NCI-H1436 (cell line): ENCODE results near the gene PROZ.
A peak's percentile ranks its signal among the peaks of the same experiment; 100 is the strongest.

ENCODE experiments used
- DNase-seq: peaks from one replicate; lab custom pipeline; 2025; lab: John Stamatoyannopoulos, UW

PROZ gene

DNA sequence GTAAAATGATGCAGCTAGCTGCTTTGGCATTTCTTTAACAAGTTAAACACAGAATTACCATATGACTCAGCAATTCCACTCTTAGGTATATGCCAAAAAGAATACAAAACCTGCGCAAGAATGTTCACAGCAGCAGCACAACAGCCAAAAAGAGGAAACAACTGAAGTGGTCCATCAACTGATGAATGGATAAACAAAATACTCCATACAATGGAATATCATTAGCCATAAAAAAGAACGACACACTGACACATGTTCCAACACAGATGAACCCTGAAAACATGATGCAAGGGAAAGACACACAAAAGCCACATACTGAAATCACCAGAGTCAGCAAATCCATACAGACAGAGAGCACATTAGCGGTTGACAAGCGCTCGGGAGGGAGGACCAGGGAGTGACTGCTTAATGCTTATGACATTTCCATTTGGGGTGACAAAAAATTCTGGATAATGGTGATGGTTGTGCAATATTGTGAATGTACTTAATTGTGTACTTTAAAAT, 47.0 kb downstream of the PROZ start:
- DNase-seq: no peak

DNA sequence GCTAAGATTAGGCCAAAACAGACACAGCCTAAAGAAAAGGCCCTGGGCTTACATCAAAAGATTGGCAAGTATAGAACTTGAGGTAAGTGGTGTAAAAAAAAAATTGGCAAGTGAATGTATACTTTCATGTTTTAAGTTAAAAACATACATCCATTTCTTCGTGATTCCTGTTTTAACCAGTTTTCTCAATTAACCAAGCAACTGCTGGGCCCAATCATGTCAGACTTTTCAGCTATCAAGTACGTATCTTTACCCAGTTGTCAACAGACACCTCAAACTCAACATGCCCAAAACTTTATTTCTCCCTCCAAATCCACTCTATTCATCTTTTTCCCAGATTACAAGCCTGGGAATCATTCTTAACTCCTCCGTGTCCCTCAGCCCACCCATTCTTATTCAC, 49.0 kb downstream of the PROZ start:
- no peak for DNase-seq

DNA sequence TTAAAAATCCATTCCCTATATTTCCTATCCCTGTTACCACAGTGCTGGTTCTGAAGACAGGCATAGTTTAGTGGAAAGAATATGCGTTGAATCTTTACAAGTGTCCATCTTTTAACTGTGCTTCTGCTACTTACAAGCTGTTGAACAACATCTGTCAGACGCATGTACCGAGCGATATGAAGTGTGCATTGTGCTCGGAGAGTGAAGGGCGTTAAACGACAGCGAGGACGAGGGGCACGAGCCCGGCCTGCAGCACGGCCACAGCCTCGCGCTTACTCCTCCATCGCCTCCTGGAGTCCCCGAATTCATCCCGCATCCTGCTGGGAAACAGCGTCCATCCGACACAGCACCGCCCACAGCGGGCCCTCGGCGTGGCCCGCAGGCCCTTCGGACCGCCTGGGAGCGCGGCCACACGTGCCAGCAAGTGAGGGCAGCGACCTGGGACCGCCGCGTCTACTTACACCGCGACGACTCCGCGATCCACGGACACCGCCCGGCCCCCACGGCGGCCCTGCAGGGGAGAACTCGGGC, 49.5 kb downstream of the PROZ start:
- no peak for DNase-seq

DNA sequence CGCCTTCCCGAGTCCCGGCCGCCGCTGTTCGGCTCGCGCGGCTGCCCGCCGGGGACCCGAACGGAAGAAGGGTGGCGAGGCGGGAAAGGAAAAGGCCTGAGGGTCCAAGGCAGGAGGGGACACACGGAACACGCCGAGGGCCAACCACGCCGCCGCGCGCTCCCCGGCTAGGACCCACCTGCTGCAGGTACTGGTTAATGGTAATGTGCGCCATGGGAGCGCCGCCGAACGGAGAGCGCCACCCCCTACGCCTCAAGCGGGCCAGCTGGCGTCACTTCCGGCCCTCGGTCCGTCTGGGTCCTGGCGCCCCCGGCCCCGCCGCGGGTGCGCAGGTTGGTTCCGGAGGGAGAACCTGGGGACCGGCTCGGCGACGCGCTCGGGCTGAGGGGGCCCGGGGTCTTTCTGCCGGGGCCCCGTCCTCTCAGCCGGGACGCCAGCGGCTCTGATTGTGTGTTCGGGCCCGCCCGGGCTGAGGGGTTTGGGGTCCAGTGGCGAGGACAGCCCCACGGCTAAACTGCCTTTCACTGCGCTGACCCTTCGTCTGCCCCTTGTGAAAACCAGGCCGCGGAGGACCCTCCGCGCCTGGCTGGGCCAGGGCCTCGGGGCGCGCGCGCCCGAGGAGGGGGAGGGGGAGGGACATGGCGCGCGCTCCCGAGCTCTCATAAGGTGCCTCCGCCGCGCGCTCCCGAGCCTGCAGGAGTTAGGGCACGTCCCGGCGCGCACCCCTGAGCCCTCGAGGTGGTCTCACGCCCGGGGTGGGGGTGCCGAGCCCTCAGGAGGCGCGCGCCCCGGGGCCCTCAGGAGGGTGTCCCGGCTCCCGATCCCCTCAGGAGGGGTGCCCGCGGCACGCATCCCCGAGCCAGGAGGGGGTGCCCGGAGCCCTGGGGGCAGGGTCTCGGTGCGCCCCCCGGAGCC, 50.2 kb downstream of the PROZ start, which contains the start of gene PCID2:
PCID2 (minus strand) TSS at position 249 of the 915 bp plus-strand sequence; CDS start at position 214, 35 bp downstream.
- DNase-seq: peak; percentile 91

DNA sequence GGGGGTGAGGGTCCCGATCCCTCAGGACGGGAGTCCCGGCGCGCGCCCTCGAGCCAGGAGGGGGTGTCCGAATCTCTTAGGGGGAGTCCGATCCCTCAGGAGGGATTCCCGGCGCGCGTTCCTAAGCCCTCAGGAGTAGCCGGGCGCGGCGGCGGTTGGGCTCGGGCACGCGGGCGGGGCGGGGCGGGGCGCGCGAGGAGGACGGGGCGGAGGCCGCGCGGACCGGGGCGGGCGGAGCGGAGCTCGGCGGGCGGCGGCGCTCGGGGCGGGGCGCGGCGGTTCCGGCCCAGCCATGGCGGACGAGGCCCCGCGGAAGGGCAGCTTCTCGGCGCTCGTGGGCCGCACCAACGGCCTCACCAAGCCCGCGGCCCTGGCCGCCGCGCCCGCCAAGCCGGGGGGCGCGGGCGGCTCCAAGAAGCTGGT, 50.9 kb downstream of the PROZ start, which contains the start of gene CUL4A:
CUL4A (plus strand) TSS at position 278 of the 423 bp plus-strand sequence; CDS start at position 293, 15 bp downstream.
- peak; percentile 58 for DNase-seq

DNA sequence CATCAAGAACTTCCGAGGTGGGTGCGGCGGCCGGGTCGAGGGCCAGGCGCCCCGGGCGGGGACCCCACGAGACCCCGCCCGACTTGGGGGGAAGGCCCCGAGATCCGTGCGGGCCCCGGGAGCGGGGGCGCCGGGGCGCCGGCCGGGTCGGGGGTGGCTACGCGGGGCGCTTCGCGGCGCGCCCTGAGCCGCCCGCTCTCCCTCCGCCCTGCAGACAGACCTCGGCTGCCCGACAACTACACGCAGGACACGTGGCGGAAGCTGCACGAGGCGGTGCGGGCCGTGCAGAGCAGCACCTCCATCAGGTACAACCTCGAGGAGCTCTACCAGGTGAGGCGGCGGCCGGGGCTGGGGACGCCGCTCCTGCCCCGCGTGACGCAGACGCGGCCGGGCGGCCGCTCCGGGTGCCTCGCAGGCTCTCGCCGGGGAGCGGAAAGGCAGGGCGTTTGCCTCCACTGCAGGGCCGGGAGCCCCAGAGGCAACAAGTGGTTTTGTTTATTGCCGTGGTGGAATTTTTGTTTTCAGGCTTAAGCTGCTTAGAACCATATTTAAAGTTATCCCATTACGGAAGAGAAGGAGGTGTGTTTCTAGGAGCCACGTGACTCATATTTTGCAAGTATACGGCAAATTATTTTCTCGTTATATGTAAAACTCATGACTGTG, 51.4 kb downstream of the PROZ start:
- DNase-seq: no peak

DNA sequence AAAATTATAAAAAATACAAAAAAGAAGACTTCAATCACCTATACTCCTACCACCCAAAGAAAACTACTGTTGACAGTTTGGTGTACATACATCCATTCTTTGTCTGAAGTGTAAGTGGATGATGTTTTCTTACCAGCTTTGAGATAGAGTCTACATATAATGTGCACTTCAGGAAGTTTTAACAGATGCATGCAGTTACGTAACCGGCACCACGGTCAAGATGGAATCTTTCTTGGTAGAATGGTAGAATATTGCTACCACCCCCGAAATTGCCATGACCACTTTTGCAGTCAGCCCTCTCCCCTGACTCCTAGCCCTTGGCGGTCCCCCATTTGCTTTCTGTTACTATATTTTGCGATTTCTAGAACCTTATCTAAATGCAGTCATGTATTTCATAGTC, 52.4 kb downstream of the PROZ start:
- no peak for DNase-seq

DNA sequence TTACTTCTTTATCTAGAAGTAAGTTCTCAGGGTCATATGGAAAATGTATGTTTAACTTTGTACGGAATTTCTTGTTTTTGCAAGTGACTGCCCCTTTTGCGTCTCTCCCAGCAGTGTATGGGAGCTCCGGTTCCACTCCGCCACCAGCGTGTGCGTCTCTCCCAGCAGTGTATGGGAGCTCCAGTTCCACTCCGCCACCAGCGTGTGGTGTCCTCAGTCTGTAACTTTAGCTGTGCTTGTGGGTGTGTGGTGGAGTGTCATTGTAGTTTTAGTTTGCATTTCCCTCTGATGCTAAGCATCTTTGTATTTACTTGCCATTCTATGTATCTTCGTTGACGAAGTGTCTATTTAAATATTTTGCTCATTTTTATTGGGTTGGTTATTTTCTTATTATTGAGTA, 53.3 kb downstream of the PROZ start:
- DNase-seq: no peak

DNA sequence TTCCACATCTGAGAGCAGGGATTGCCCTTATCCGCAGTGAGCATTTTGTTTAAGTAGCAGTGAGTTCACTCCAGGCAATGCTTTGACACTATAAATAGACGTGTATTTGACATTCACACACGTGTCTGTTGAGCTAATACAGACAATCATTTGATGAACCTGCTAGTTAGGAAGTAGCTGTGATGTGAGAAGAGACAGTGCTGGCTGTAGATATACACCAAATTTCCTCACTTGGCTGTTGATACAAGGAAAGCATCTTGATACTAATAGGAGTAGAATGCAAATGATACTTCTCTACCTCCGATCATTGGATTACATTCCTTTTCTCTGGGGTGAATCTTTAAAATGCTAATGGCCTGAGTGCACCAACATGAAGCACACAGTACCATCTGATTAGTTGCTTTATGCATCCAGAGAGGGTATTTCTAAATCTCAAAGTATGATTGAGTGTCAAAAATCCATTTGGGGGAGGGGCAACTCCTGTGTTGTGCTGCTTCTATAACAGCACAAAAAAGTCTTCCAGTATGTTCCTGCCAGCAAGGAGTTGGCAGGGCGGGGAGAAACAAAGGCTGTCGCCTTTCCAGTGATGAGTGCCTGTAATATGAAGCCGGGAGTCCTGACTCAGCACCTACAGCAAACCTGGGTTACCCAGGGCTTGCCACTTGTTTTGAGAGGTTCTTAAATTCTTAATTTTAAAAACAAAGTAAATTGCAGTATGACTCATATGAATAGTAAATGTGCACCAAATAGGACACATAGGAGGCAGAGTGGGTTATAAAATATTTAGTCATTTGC, 58.0 kb downstream of the PROZ start:
- peak; percentile 66 for DNase-seq

DNA sequence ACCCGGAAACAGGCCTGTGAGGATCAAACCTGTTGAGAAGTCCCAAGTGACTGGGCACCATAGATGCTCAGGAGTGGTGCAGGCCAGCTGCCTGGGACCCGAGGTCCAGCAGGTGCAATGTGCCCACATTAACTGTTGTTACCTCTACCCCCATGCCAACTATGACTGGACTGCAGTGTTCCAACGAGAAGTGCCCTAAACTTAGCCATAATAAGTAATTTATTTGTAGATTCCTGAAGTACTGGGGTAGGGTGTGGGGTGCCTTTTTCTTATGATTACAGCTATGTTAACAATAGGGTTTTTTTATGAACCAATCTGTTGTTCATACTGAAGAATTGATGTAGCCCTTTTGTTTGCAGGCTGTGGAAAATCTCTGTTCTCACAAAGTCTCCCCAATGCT, 60.1 kb downstream of the PROZ start:
- DNase-seq: no peak

DNA sequence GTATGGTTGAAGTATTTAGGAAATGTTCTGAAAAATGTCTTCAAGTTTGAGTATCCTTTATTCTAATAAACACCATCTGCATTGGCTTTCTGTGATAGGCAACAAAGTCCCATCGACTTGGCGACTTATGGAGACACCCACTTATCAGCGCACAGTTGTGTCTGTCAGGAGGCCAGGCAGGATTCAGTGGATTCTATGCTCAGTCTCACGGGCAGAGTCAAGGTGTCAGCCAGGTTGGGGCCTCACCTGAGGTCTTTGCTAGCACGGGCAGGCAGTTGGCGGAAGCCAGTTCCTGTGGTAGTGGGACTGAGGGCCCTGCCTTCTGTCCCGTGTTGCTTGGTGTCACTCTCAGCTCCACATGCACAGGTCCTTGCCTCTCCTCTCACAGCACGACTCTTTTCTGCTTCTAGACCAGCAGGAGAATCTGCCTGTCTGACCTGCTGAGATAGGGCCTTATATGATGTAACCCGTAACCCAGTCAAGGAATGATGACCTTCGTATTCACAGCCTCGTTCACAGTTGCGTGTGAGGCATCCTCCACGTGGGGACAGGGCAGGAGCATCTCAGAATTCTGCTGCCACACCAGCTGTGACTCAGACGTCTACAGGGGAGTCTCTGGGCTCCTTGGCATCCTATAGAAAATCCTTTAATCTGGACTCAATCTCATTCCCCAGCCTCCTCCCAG, 61.0 kb downstream of the PROZ start:
- DNase-seq: no peak

DNA sequence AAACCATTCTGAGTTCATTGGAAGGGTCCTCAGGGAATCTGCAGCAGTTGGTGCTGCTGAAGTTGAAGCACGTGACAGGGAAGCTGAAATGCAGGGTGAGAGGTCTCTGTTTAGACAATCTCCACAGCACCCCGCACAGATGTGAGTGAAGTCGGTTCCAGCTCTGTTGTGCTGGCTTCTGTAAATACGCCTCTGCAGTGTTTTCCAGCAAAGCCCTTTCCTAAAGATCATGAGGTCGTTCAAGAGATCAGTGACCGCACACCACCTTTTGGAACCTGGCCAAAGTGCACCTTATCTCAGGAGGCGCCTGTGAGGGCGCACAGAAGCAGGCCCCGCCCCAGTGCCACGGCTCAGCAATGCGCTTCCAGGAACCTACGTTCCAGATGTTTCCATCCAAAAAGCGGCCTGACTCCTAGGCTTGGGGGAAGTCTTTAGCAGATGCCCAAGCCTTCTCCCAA, 61.7 kb downstream of the PROZ start:
- DNase-seq: no peak

DNA sequence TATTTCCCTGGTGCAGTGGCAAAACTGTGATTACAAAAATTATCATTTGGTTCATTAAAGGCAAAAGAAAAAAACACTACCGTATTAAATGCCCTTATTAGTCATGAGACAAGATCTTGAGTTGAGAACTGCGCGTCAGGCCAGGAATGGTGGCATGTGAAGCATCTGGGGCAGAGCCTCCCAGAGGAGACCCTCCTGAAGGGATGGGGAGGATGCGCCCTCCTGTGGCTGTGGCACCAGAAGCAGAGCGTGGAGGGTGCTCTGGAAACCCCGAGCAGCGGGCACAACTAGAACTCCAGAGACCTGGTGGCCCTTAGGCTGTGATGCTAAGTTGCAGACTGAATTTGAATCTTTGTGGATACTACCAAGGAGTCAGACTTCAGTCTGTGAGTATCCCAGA, 62.4 kb downstream of the PROZ start:
- no peak for DNase-seq
